Measurements from ENCODE around the gene GPC4. TPM values are rescaled to one million over a fixed set of nuclear protein-coding genes. Genes with fewer than 3 reads are reported as not detected.

GPC4 gene
- polyA plus RNA-seq, result 1 to 10 TPM; 5.8 to 8.7 (median 7.2) TPM

DNA sequence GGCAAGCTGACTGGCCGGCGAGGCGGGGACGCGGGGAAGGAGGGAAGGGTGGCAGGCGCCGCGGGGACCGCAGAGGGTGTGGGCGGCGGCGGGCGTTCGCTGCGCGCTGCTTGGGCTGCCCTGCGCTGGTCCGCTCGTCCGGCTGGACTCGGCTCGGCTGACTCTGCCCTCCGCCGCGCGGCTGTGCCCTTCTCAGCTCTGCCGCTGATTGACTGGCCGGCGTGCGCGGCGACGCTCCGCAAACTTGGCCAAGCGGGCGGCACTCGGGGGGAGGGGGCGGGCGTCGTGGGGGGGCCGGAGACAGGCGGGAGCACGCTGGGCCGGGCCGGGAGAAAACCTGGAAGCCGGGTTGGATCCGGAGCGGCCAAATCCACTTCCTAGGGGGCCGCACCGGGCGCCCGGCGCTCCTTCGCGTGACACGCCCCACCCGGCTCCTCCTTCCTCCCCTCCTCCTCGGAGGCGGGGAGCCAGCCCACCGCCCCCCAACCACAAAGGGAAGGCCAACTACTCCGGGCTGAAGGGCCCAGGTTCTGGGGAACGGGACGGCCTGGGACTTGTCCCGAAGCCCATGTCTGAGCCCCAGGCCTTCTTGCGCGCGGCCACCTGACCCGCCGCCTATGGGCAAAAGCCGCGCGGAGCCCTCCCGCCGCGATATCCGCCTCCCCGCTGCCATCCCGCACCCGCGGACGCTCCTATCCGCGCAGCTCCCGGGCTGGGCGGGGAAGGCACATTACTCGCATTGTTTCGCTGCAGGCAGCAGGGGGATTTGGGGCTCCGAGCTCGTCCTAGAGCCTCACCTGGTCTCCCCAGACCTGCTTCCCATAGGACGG lies at the start of gene GPC4:
Gene GPC4 (minus strand): TSS at position 214 of the 830 bp plus-strand sequence. CDS start 524 bp downstream, outside the sequence.
- H3K27ac ChIP-seq (ENCODE audit: low read depth, low read length), result no peak within 1 kb of the TSS
- 0 to 22% (median 1%) methylated on average over 11 to 72 of the region's 90 CpGs for WGBS, 3 donors

DNA sequence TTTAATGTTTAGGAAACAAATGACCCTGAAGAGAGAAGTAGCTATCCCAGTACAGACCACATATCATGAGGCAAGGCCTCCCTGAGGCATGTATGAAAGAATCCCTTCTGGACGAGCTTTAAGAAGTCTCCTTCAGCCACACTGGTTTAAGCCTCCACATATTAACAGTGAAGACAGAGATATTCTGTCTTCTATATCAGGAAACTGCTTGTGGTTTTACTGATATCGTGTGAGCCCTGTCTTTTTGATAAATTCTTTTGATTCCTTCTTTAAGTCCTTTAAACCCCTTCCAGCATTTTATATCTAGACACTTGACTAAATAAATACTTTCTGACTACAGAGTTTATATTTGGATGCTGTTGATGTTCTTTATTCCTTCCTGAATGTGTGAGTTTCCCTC lies 45.9 kb upstream of the GPC4 start:
- H3K27ac ChIP-seq (ENCODE audit: low read depth, low read length), result no peak overlapping the region

DNA sequence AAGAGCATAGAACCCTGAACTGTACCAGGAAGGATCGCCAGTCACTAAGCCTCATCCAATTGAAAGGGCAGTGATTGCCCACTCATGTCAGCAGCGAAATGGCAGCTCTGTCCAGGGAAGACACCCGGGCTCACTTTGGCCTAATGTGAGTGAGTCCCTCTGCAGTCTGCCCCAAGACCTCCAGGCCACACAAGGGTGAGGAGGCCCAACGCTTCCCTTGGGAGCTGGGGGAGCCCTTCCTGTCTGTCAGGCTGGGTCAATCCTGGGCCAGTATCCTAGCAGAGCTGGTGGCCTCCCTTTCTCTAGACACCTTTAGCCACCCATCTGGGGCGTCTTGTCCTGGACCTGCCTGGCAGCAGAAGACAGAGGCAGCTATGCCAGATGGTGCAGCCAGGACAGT lies 39.6 kb upstream of the GPC4 start:
- no peak overlapping the region for H3K27ac ChIP-seq (ENCODE audit: low read depth, low read length)
- WGBS, 3 donors, result 63 to 97% (median 82%) methylated on average over 3 to 5 of the region's 5 CpGs

More for the DNA sequence above, 45.9 kb upstream of the GPC4 start:
- whole genome bisulfite sequencing, 3 donors, result 56 to 78% (median 57%) methylated on average over 2 of the region's 2 CpGs

DNA sequence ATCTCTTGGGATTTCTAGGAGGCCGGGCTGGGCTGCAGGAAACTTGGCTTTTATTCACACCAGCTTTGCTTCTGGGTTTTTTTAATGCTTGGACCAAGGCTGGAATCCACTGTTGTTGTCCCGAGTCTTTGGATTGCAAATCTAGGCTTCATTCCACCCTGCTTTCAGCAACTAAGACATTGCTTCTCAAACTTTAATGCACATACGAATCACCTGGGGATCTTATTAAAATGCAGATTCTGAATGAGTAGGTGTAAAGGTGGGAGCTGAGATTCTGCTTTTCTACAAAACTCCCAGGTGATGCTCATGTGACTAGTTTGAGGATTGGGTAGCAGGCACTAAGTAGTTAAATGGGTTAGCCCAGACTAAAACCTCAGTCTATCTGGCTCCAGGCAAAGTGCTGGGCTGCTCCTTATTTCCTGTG lies 39.2 kb upstream of the GPC4 start:
- 45 to 81% (median 60%) methylated on average over 3 of the region's 3 CpGs for WGBS, 3 donors
- no peak overlapping the region for H3K27ac ChIP-seq (ENCODE audit: low read depth, low read length)

DNA sequence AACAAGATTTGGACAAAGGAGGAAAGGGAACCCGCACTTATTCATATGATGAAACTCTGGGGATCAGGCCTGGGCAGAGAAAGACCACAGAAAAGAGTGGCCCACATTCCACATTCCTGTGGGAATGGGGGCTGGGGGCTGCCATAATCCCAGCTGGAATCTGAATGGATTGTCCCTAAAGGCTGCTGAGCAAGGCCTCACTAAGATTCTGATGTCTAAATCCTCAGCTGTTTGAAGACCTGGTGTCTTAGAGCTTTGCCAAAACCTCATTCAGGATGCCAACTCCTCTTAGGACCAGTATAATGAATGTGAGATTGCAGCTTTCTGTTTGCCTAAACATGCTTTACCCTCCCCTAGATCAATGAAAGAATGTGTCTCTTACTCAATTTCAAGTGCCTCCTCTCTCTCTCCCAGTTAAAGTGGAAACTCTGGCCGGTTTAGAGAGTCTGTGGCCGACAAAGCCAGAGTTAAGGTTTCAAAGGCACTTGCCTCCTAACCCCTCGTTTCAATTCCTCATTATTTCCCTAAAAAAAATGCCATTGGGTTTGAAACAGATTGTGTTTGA lies 33.3 kb upstream of the GPC4 start:
- WGBS, 3 donors, result 48 to 76% (median 54%) methylated on average over 4 of the region's 4 CpGs
- no peak overlapping the region for H3K27ac ChIP-seq (ENCODE audit: low read depth, low read length)

DNA sequence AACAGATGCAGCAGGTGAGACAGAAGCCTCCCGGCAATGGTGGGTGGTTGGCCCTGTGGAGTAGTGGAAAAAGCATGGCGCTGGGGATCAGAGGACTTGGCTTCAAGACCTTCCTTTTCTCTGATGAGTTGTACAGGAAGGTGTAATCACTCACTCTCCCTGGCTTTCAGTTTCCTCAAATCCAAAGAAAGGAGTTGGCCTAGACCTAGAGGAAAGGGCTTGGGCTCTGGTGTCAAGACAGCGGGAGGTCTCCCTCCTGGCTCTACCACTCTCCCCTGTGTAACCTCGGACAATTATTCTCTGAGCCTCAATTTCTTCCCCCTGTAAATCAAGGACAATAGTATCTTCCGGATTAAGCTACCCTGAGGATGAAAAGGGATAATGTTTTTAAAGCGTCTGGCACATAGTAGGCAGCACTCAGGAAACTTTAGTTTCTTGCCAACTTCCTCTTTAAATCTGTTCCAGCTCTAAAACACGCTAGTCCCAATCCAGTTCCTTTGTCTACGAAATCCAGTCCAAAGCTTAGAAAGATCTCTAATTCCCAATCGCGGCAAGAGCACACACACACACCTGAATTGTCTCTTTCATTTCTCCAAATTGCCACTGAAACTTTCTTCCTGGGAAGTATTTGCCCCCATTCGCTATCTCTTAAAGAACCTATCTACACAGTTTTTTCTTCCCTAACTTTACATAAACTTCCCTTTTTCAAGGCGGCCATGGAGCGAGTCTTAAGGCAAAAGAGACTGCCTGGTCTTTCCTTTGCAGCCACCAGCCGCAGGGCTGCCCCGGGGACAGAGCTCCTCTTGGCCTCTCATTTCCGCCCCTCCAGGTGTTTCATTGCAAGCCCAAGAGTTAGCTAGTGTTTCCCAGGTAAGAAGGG lies 29.9 kb upstream of the GPC4 start:
- H3K27ac ChIP-seq (ENCODE audit: low read depth, low read length), result no peak overlapping the region
- 14 to 23% (median 17%) methylated on average over 16 of the region's 16 CpGs for WGBS, 3 donors

DNA sequence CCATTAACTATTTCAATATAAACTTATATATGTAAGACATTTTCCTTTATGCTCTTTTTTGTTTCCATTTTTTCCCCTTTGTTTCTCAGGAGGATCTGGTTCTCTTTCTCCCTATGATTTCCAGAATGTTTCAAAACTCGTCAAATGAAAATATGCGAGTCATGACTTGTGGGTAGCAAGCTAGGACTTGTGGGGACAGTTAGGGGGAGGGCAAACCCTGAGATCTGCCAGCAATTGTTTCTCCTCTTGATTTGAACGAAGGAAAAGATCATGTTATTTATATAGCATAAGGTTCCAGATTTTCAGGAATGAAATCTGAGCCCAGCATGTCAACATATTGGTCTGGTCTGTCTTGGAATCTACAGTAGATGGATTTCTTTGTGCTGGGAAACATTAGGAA lies 28.9 kb upstream of the GPC4 start:
- H3K27ac ChIP-seq (ENCODE audit: low read depth, low read length), result no peak overlapping the region
- WGBS, 3 donors, result 66 to 79% (median 77%) methylated on average over 3 of the region's 3 CpGs

DNA sequence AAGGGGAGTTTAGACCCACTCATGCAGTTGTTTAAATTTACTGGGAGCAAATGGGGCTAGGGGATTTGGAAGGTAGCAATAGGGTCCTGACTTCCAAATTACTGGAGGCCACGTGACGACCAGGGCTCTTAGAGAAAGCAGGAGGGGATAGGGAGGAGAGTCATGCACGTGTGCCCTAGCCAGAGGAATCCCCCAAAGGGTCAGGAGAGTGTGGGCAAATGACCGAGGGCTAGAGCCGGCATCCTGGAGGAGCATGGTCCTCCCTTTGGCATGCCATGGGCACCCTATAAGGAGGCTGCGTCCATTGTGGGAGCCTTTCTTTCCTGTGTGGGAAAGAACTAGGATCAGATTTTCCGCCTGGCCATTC lies 25.5 kb upstream of the GPC4 start:
- 57 to 93% (median 92%) methylated on average over 7 of the region's 7 CpGs for WGBS, 3 donors
- no peak overlapping the region for H3K27ac ChIP-seq (ENCODE audit: low read depth, low read length)

DNA sequence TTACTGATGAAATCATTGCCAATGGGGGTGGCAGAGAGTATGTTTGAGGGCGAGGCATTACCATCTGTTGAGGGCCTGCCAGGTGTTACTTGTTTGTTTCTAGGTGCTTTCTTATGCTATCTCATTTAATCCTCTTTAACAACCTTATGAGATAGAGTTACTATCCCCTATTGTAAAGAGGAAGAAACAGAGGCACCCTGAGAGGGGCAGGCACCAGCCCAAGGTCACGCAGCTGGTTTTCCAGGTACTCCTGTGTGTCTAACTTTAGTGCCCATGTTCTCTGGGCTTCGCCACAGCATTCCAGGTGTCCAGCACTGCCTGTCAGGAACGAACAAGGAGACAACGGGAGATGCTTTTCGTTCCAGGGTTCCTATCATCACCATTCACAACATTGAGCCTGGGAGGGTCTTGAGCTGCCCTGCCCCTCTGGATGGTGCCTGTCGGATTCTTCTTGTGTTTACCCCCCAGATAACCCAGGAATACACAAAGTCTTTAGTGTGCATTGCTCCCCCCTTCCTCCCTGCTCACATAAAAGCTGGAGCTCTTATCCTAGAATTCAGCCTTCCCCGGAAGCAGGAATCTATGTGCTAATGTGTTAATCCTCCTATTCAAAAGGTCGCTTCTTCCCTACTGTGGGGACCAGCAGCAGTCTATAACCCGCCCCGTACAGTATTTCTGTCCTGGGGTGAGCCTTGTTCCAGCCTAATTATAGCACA lies 24.9 kb upstream of the GPC4 start:
- no peak overlapping the region for H3K27ac ChIP-seq (ENCODE audit: low read depth, low read length)
- 63 to 89% (median 81%) methylated on average over 10 to 11 of the region's 11 CpGs for WGBS, 3 donors

DNA sequence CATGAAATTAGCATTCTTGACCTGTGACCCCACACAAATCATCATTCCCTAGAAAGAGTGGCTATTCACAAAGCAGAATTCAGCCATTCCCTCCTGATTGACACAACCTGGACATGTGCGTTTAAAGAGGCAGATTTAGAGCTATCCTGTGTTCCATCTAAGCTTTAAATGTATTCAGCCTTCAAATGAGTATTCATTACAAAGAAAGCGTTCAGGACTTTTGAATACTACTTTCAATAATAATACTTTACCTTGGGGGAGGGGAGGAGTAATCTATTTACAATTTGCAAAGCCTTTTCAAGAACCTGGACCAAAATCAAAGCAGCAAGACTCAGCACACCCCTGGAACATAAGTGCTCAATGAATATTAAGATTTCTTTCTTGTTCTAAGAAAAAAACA lies 22.5 kb upstream of the GPC4 start:
- no peak overlapping the region for H3K27ac ChIP-seq (ENCODE audit: low read depth, low read length)
- 78 to 90% (median 83%) methylated on average over 2 of the region's 2 CpGs for WGBS, 3 donors

DNA sequence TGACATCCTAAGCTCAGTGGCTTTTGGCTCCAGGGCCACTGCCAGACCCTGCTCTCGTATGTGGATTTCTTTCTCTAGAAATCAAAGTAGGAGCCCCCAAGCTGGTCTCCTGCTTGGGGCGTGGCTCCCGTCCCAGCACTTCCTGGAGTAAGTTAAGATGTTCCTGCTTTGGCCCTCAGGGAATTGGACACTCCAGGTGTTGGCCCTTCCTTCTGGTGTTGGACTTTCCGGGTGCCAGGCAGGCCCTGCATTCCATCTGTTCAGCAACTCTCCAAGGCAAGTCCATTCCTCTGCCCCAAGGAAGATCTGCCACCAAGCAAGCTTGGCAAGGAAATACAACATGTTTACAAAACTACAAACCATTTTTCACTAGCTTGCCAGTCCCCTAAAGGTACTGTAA lies 22.1 kb upstream of the GPC4 start:
- H3K27ac ChIP-seq (ENCODE audit: low read depth, low read length), result no peak overlapping the region
- 57 to 77% (median 71%) methylated on average over 4 of the region's 4 CpGs for WGBS, 3 donors

DNA sequence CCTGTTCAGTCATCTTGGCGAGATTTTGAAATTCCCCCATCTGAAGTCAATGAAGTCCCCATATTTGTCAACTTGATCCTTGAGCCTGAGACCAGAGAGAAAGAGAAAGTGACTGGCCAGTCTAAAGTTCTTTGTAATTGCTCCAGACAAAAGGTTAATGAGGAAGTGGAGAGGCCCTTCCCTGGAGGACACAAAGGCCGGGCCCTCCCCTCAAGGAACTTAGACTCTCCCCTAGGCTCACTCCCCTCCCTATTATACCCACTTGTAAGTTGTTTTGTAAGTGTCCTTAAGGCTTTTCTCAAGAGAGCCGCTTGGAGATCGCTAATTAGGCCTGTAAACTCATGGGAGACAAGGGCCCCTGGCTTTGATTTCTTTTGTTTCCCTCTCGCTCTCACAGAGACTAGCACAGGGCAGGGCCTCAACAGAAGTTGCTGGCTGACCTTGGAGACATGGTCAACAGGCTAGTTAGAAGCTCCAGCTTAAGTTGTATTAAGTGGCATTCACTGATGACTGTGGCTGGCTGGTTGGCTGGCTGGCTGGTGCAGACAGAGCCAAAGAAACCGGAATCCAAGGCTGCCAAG lies 20.3 kb upstream of the GPC4 start:
- WGBS, 3 donors, result 61 to 94% (median 84%) methylated on average over 5 to 6 of the region's 6 CpGs
- no peak overlapping the region for H3K27ac ChIP-seq (ENCODE audit: low read depth, low read length)

DNA sequence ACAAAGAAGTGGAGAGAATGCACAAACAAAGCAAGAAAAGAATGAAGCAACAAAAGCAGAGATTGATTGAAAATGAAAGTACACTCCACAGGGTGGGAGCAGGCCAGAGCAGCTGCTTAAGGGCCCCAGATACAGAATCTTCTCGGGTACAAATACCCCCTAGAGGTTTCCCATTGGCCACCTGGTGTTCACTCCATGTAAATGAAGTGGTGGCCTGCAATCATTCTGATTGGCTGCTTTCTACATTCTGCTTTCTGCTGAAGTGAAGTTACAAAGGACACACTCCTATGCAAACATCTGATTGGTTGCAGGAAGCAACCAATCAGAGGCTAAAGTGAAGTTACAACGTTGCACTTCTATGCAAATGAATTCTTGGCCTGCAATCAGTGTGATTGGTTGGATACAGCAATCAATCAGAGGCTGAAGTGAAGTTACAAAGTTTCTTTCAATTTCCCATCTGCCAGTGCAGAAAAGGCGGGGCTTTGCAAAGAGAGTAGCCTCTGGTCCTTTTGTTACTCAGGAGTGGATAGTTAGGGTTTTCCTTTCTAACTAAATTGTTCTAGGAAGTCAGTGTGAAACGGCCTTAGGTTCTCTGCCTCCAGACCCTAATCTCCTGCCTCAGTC lies 19.0 kb upstream of the GPC4 start:
- no peak overlapping the region for H3K27ac ChIP-seq (ENCODE audit: low read depth, low read length)
- WGBS, 3 donors, result 61 to 82% (median 75%) methylated on average over 4 of the region's 4 CpGs

DNA sequence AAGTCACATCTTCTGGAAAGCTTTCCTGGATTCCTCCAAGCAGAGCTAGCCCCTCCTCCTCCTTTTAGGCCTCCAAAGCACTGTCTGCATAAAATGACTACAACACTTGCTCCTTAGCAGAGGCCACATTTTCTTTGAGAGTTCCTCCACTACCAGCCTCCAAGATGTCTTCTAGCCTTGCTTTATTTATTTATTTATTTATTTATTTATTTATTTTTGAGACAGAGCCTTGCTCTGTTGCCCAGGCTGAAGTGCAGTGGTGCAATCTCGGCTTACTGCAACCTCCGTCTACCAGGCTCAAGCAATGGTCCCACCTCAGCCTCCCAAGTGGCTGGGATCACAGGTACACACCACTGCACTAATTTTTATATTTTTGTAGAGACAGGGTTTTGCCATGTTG lies 4.6 kb upstream of the GPC4 start:
- 88 to 98% (median 94%) methylated on average over 2 of the region's 2 CpGs for WGBS, 3 donors
- H3K27ac ChIP-seq (ENCODE audit: low read depth, low read length), result no peak overlapping the region

DNA sequence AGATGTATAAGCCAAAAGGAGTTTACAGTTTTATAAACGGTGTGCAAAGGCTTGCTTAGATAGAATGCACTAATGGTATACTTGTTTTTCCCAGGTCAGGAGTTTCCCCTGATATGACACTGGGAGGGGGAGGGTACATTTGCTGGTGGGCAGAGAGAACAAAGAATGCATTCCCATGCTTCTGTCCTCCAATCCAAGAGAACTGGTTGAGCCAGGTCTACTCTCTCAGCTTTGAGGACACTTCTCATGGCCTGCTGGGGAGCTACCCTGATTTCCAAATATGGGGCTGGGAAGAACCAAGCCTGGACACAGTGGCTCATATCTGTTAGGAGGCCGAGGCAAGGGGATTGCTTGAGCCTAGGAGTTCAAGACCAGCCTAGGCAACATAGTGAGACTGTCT lies 3.3 kb upstream of the GPC4 start:
- 60 to 81% (median 67%) methylated on average over 2 of the region's 2 CpGs for WGBS, 3 donors

DNA sequence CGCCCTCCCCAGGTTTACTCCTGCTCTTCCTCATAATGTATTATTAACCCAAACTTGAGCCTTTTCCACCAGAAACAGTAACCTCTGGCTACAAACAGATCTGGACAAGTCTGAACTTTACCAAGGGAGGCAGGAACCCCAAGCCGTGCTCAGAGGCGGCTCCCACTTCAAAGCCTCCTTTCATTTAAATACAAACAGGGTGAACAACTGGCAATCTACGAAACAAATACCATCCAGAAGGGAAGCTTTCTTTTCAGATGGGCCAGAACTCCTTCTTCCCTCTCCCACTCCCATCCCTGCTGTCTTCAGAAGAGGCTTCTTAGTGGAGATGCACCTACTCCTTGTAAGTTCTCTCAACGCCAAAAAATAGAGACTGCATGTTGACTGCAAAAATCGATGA lies 2.1 kb upstream of the GPC4 start:
- WGBS, 3 donors, result 58 to 80% (median 68%) methylated on average over 6 of the region's 6 CpGs

More for the DNA sequence above, 3.3 kb upstream of the GPC4 start:
- H3K27ac ChIP-seq (ENCODE audit: low read depth, low read length), result no peak overlapping the region

DNA sequence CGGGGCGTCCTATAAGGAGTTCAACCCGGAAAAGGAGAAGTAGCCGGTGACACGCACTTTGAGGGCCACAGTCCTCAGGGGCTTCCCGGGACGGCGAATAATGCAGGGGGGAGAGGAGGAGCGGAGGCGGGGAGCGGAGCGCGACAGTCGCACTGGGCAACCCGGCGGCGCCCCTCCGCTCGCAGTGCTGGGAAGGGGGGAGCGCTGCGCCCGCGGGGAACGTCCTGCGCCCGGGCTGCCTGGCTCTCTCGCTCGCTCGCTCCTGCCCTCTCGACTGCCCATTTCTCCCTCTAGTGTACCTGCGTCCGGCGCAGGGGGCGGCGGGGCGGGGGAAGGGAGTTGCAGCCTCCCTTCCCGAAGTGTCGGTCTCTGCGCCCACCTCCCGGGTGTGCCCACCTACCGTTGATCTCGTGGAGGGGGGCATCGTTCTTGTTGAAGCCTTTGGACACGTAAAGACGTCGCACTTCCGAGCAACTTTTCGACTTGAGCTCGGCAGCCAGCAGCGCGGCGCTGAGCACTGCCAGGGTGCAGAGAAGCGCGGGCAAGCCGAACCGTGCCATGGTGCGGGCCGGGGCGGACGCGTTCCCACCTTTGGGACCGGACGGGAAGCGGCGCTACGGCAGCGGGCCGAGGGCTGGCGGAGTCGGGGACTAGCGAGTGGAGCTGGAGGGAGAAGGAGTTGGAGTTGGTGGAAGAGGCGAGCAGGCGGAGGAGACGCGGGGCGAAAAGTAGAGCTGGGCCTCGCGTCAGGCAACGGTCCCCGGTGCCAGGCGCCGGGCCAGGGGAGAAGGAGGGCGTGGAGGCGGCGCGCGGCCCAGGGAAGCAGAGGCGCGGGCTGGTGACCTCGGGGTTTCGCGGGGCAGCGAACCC lies 648 bp downstream of the GPC4 start:
- 0 to 26% (median 1%) methylated on average over 46 to 91 of the region's 93 CpGs for WGBS, 3 donors
- no peak overlapping the region for H3K27ac ChIP-seq (ENCODE audit: low read depth, low read length)

More for the DNA sequence above, 2.1 kb upstream of the GPC4 start:
- no peak overlapping the region for H3K27ac ChIP-seq (ENCODE audit: low read depth, low read length)
